ENCODE data around the gene ARHGAP29. TPM values are rescaled to one million over a fixed set of nuclear protein-coding genes. Genes with fewer than 3 reads are reported as not detected.
A peak's percentile ranks its signal among the peaks of the same experiment; 100 is the strongest.

Gene ARHGAP29
- polyA plus RNA-seq, 1 donor (not counting 4 experiments of a cell fraction or from before 2014, with no cell fraction given), result 79.7 TPM

DNA sequence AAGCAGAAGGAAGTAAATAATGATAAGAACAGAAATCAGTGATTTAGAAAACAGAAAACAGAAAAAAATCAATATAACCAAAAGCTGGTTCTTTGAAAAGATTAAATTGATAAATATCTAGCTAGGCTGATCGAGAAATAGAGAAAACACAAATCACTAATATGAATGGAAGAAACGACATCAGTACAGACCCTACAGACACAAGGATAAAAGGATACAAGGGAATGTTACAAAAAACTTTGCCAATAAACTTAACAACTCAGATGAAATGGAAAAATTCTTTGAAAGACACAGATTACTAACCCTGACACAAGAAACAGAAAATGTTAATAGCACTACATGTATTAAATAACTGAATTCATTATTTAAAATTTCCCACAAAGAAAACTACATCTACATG is 6.3 kb upstream of the ARHGAP29 start:
- no peak for TF ChIP-seq EZH2 (IDR thresholded peaks at IDR 0.05; ENCODE audit: low read length)
- TF ChIP-seq, protein P1, sequence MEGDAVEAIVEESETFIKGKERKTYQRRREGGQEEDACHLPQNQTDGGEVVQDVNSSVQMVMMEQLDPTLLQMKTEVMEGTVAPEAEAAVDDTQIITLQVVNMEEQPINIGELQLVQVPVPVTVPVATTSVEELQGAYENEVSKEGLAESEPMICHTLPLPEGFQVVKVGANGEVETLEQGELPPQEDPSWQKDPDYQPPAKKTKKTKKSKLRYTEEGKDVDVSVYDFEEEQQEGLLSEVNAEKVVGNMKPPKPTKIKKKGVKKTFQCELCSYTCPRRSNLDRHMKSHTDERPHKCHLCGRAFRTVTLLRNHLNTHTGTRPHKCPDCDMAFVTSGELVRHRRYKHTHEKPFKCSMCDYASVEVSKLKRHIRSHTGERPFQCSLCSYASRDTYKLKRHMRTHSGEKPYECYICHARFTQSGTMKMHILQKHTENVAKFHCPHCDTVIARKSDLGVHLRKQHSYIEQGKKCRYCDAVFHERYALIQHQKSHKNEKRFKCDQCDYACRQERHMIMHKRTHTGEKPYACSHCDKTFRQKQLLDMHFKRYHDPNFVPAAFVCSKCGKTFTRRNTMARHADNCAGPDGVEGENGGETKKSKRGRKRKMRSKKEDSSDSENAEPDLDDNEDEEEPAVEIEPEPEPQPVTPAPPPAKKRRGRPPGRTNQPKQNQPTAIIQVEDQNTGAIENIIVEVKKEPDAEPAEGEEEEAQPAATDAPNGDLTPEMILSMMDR (optimal IDR thresholded peaks at IDR 0.05 in 1 of 3, IDR thresholded peaks at IDR 0.05 in 1 of 3, conservative IDR thresholded peaks at IDR 0.05 in 1 of 3; ENCODE audit: extremely low read depth in 1 of 3, insufficient read depth in 2 of 3, low read length in 3 of 3), result no peak

DNA sequence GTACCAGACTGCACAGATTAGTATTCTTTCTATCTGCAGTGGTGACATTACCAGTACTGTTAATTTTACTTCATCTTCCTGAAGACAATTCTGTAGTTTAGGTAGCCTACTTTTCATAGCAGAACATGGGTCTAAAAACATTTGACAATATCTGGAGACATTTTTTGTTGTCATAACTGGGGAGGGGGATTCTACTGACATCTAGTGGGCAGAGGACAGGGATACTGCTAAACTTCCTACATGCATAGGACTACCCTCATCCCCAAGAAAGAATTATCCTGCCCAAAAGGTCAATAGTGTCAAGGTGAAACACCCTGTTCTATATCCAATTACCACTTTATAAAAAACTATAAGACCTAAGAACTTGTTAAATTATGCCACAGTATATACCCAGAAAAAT is 3.4 kb upstream of the ARHGAP29 start:
- Histone ChIP-seq H3K4me3 (ENCODE audit: control insufficient read depth in 2 of 3, extremely low read depth in 1 of 3, insufficient read depth in 2 of 3, low read depth in 1 of 3, low read length in 3 of 3) (no peak overlapping the region), H3K4me2 (ENCODE audit: control insufficient read depth, extremely low read depth, insufficient read depth, low read depth, low read length) (no peak overlapping the region), H3K27ac (ENCODE audit: control insufficient read depth, insufficient read depth, low read length) (no peak overlapping the region), H2AFZ (ENCODE audit: control insufficient read depth, low read length) (no peak overlapping the region), H3K9me3 (ENCODE audit: control insufficient read depth, low read depth, low read length) (no peaks in the 10 kb centered on the region), H3K79me2 (ENCODE audit: control insufficient read depth, insufficient read depth, low read length) (peaks cover 96% of the 10 kb centered on the region), H3K36me3 (ENCODE audit: control insufficient read depth in 2 of 2, extremely low read depth in 1 of 2, insufficient read depth in 2 of 2, low read length in 2 of 2) (no peaks in the 10 kb centered on the region), H3K27me3 (ENCODE audit: control insufficient read depth, extremely low read depth, insufficient read depth, low read length) (no peaks in the 10 kb centered on the region), H4K20me1 (ENCODE audit: control insufficient read depth, extremely low read depth, insufficient read depth, low read length) (peaks cover 4% of the 10 kb centered on the region), H3K9me1 (ENCODE audit: control insufficient read depth, extremely low read depth, insufficient read depth, low read length) (no peaks in the 10 kb centered on the region), H3K9ac (ENCODE audit: control insufficient read depth, extremely low read depth, insufficient read depth, low read length) (no peak overlapping the region), H3K4me1 (ENCODE audit: control insufficient read depth, extremely low read depth, insufficient read depth, low read length) (peaks cover 38% of the 10 kb centered on the region)
- DNase-seq (ENCODE audit: low read depth, low spot score) (no peak), FAIRE-seq (no peak)
- TF ChIP-seq, protein P1 (optimal IDR thresholded peaks at IDR 0.05 in 1 of 3, IDR thresholded peaks at IDR 0.05 in 1 of 3, conservative IDR thresholded peaks at IDR 0.05 in 1 of 3; ENCODE audit: extremely low read depth in 1 of 3, insufficient read depth in 2 of 3, low read length in 3 of 3), result peak in 1 of 3 experiments; percentile 30
- TF ChIP-seq EZH2 (IDR thresholded peaks at IDR 0.05; ENCODE audit: low read length), result no peak
- dilution Hi-C loops (cut with MboI; ENCODE audit: extremely low pct_ligation_motif_present, low sequenced_read_pairs), result no loop called here

More for the DNA sequence above, 6.3 kb upstream of the ARHGAP29 start:
- H3K4me3 ChIP-seq (ENCODE audit: control insufficient read depth in 2 of 3, extremely low read depth in 1 of 3, insufficient read depth in 2 of 3, low read depth in 1 of 3, low read length in 3 of 3), result peak overlapping the region in 2 of 3 experiments; percentile 66 to 71
- H3K9me1 ChIP-seq (ENCODE audit: control insufficient read depth, extremely low read depth, insufficient read depth, low read length), result no peaks in the 10 kb centered on the region
- H3K4me1 ChIP-seq (ENCODE audit: control insufficient read depth, extremely low read depth, insufficient read depth, low read length), result peaks cover 36% of the 10 kb centered on the region
- H3K27ac ChIP-seq (ENCODE audit: control insufficient read depth, insufficient read depth, low read length), result no peak overlapping the region
- peaks cover 84% of the 10 kb centered on the region for H3K79me2 ChIP-seq (ENCODE audit: control insufficient read depth, insufficient read depth, low read length)
- H3K36me3 ChIP-seq (ENCODE audit: control insufficient read depth in 2 of 2, extremely low read depth in 1 of 2, insufficient read depth in 2 of 2, low read length in 2 of 2), result no peaks in the 10 kb centered on the region
- no peaks in the 10 kb centered on the region for H3K27me3 ChIP-seq (ENCODE audit: control insufficient read depth, extremely low read depth, insufficient read depth, low read length)
- no peaks in the 10 kb centered on the region for H3K9me3 ChIP-seq (ENCODE audit: control insufficient read depth, low read depth, low read length)
- H3K4me2 ChIP-seq (ENCODE audit: control insufficient read depth, extremely low read depth, insufficient read depth, low read depth, low read length), result peak overlapping the region; percentile 84
- no peak overlapping the region for H2AFZ ChIP-seq (ENCODE audit: control insufficient read depth, low read length)
- no peak overlapping the region for H3K9ac ChIP-seq (ENCODE audit: control insufficient read depth, extremely low read depth, insufficient read depth, low read length)
- DNase-seq (ENCODE audit: low read depth, low spot score) (no peak), FAIRE-seq (peak; percentile 32)
- dilution Hi-C loops (cut with MboI; ENCODE audit: extremely low pct_ligation_motif_present, low sequenced_read_pairs), result no loop called here
- H4K20me1 ChIP-seq (ENCODE audit: control insufficient read depth, extremely low read depth, insufficient read depth, low read length), result no peaks in the 10 kb centered on the region

All from keratinocyte (primary cell).